Gastroesophageal sphincter (tissue), 4 donors: Measurements from ENCODE around the gene NUDT9. TPM values are rescaled to one million over a fixed set of nuclear protein-coding genes. Genes with fewer than 3 reads are reported as not detected.
"Not testable (repeated sequence)": the region's sequence is repeated elsewhere in the genome, so short reads cannot be mapped to it uniquely, and the experiment has no call there.

Source experiments
- ATAC-seq: fragments of 150-250 bp; one replicate; pipeline ENCODE4 v1.9.1; 2016; ENCODE audit warnings: mild to moderate bottlenecking, moderate library complexity
- H3K27ac ChIP-seq, 4 donors: fragments of 200-600 bp; sonication (generic) in 3 of 4; 1 replicate in 3 of 4; 2 replicates in 1 of 4; pipeline ENCODE4 v1.5.1; 2016 to 2019
- H3K27me3 ChIP-seq: fragments of 200-600 bp; sonication (generic); one replicate; pipeline ENCODE4 v1.5.1; 2019
- H3K36me3 ChIP-seq, 2 donors: fragments of 200-600 bp; sonication (generic); one replicate each; pipeline ENCODE4 v1.5.1; 2019; ENCODE audit warnings: control low read depth in 1 of 2
- H3K4me1 ChIP-seq, 3 donors: fragments of 200-600 bp; sonication (generic); 1 replicate in 2 of 3; 2 replicates in 1 of 3; pipeline ENCODE4 v1.5.1; 2016 to 2019; ENCODE audit warnings: control low read depth in 2 of 3
- H3K4me3 ChIP-seq, 2 donors: fragments of 200-600 bp; sonication (generic); one replicate each; pipeline ENCODE4 v1.5.1; 2019; ENCODE audit warnings: mild to moderate bottlenecking in 1 of 2, moderate library complexity in 1 of 2
- H3K9me3 ChIP-seq, 3 donors: fragments of 200-600 bp; sonication (generic); one replicate each; pipeline ENCODE4 v1.5.1; 2017 to 2019; ENCODE audit warnings: control low read depth in 2 of 3
- EP300 ChIP-seq: sonication (generic); formaldehyde crosslinking; IDR thresholded peaks from one replicate; pipeline ENCODE4 v1.6.1; 2017; ENCODE audit warnings: antibody characterized with exemption, mild to moderate bottlenecking
- POLR2A ChIP-seq, 2 donors: fragments of 450-650 bp; IDR thresholded peaks; one replicate each; pipeline ENCODE4 v1.6.1; 2017; ENCODE audit warnings: antibody characterized with exemption in 2 of 2, mild to moderate bottlenecking in 2 of 2, moderate library complexity in 1 of 2
- POLR2AphosphoS5 ChIP-seq: sonication (generic); formaldehyde crosslinking; IDR thresholded peaks from one replicate; pipeline ENCODE4 v1.6.1; 2017; ENCODE audit warnings: antibody characterized with exemption
- WGBS, 2 donors: methylation state at CpG; one replicate each; pipeline ENCODE4 v1.1.5; 2018; ENCODE audit warnings: low coverage in 1 of 2; 5-methylcytosine and 5-hydroxymethylcytosine counted together
- total RNA-seq, 4 donors: library from RNA; depleted of rRNA; stranded (reverse); fragments of >200 nt; gene quantifications; one replicate each; pipeline ENCODE4 v1.1.0, GENCODE V29; 2016
- TF ChIP-seq, protein P1 (sequence below), 4 experiments: fragments of 200-600 bp in 2 of 4; fragments of 450-650 bp in 2 of 4; sonication (generic) in 1 of 4; IDR thresholded peaks; one replicate each; pipeline ENCODE4 v1.5.1; 2017 to 2019; ENCODE audit warnings: antibody characterized with exemption in 4 of 4, mild to moderate bottlenecking in 2 of 4, moderate library complexity in 2 of 4

The NUDT9 gene
- total RNA-seq, 4 donors from 2014 or later, result 19.3 to 26.7 (median 22.8) TPM

DNA sequence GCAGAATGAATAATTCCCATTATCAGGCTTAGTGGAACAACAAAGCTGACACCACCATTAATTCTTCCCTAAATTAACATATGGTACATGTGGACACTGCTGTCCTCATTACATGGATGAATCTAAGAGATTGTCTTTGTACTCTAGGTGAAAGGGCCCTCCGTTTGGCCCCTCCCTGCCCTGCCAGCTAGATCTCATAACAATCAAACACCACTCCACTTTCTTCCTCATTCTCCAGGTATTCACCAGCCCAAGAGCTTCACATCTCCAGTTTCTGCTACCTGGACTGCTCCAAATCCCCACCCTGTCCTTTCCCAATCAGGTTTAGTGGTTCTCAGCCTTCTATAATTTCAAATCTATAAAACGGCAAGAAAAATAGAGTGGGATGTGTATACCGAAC is 35.1 kb upstream of the NUDT9 start:
- Histone ChIP-seq H3K4me3 (no peak overlapping the region), H3K9me3 (peaks cover 0 to 5% (median 0%) of the 10 kb centered on the region in 3 donors), H3K4me1 (peaks cover 0 to 50% (median 0%) of the 10 kb centered on the region in 3 donors), H3K27me3 (no peaks in the 10 kb centered on the region), H3K27ac (no peak overlapping the region), H3K36me3 (peaks cover 0 to 9% of the 10 kb centered on the region in 2 donors)
- TF ChIP-seq POLR2AphosphoS5, result no peak
- TF ChIP-seq EP300, result no peak
- TF ChIP-seq, protein P1, sequence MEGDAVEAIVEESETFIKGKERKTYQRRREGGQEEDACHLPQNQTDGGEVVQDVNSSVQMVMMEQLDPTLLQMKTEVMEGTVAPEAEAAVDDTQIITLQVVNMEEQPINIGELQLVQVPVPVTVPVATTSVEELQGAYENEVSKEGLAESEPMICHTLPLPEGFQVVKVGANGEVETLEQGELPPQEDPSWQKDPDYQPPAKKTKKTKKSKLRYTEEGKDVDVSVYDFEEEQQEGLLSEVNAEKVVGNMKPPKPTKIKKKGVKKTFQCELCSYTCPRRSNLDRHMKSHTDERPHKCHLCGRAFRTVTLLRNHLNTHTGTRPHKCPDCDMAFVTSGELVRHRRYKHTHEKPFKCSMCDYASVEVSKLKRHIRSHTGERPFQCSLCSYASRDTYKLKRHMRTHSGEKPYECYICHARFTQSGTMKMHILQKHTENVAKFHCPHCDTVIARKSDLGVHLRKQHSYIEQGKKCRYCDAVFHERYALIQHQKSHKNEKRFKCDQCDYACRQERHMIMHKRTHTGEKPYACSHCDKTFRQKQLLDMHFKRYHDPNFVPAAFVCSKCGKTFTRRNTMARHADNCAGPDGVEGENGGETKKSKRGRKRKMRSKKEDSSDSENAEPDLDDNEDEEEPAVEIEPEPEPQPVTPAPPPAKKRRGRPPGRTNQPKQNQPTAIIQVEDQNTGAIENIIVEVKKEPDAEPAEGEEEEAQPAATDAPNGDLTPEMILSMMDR (IDR thresholded peaks at IDR 0.05), result no peak
- TF ChIP-seq POLR2A (IDR thresholded peaks at IDR 0.05), result no peak
- 76 to 92% methylated on average over 3 of the region's 3 CpGs for WGBS, 2 donors
- no peak for ATAC-seq

DNA sequence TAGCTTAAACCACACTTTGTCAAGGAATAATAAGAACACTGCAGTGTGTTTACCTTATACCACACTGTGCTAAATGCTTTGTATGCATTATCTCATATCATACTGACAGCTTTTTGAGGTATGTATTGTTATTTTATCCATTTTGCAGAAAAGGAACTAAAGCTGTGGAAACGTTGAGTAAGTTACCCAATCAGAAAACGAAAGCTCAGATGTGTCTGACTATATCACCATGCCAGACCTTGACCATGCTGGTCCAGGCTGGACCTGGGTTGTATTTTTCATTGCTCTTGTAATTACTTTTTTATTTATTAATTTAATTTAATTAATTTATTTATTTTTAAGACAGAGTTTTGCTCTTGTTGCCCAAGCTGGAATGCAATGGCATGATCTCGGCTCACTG is 33.5 kb upstream of the NUDT9 start:
- Histone ChIP-seq H3K4me1 (peaks cover 0 to 42% (median 0%) of the 10 kb centered on the region in 3 donors), H3K27me3 (no peaks in the 10 kb centered on the region), H3K4me3 (peak overlapping the region; percentile 67 to 98), H3K9me3 (peaks cover 0 to 5% (median 0%) of the 10 kb centered on the region in 3 donors), H3K27ac (no peak overlapping the region), H3K36me3 (peaks cover 0 to 9% of the 10 kb centered on the region in 2 donors)
- ATAC-seq, result no peak
- TF ChIP-seq POLR2A (IDR thresholded peaks at IDR 0.05), result no peak
- WGBS, 2 donors, result 80 to 88% methylated on average over 2 to 3 of the region's 3 CpGs

DNA sequence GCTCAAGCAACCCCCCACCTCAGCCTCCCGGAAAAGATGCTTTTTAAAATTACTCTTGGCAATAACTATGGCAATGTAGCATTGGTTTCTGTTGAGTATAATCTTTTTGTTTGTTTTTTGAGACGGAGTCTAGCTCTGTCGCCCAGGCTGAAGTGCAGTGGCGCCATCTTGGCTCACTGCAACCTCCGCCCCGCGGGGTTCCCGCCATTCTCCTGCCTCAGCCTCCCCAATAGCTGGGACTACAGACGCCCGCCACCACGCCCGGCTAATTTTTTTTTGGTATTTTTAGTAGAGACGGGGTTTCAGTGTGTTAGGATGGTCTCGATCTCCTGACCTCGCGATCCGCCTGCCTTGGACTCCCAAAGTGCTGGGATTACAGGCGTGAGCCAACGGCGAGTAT is 32.3 kb upstream of the NUDT9 start:
- H3K36me3 ChIP-seq, ATAC-seq, H3K9me3 ChIP-seq, H3K27me3 ChIP-seq: not testable (repeated sequence)
- WGBS, 2 donors, result 47 to 73% methylated on average over 10 to 12 of the region's 20 CpGs
- Histone ChIP-seq H3K4me1 (peaks cover 0 to 42% (median 0%) of the 10 kb centered on the region in 3 donors), H3K27ac (peak overlapping the region in 2 of 4 donors; percentile 87 to 92), H3K4me3 (peak overlapping the region; percentile 67 to 98)

DNA sequence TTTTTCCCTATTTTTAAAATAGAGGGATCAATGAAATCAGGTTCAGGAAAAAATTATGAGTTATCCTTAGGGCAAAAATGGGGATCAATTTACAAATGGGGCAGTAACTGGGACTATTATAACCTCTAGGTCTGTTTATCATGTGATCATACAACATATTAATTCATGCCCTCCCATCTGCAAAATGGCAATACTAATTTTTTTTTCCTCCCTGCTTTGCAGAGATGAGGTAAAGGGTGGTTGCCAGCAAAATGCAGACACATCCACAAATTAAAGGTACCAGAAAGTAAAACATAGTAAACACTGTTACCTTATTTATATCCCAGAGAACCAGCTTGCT is 31.9 kb upstream of the NUDT9 start:
- H3K9me3 ChIP-seq, result peaks cover 0 to 5% (median 0%) of the 10 kb centered on the region in 3 donors
- TF ChIP-seq POLR2A (IDR thresholded peaks at IDR 0.05), result no peak
- TF ChIP-seq EP300, result no peak
- TF ChIP-seq, protein P1 (IDR thresholded peaks at IDR 0.05), result no peak
- no peak for TF ChIP-seq POLR2AphosphoS5
- H3K27me3 ChIP-seq, result no peaks in the 10 kb centered on the region
- no peak for ATAC-seq
- H3K4me3 ChIP-seq, result peak overlapping the region; percentile 67 to 98
- H3K27ac ChIP-seq, result peak overlapping the region; percentile 87 to 99 (median 91)
- peaks cover 0 to 42% (median 0%) of the 10 kb centered on the region in 3 donors for H3K4me1 ChIP-seq
- no peaks in the 10 kb centered on the region for H3K36me3 ChIP-seq

DNA sequence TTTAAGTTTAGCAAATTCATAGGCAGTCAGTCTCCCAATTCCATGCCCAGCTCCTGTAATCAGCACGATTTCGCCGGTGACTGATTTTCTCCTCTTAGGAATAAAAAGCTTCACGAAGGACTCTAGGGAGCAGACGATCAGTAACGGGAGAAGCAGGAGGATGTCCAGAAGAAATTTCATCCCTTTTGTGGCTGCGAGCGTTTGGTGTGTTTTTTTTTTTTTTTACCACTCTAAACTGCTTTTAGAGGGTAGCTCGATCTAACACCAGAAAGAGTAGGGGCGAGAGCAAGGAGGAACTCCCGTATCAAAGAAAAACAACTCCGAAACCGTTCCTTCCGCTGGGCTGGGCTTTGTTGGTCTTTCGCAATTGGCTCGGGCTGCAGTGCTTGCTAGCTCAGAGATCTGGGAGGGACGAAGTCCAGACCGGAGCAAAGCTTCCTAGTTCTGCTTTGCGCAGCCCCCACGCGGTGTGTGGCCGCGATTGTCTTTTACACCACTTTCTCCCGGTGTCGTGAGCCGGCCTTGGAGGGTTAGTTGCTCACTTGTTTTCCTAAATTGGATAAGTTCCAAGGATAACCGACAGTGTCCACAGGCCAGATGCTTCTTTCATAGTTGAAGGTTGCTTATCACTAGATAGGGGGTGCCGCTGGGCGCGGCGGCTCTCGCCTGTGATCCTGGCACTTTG is 31.3 kb upstream of the NUDT9 start, which contains the start of gene HSD17B11:
TSS of gene HSD17B11 (minus strand) at position 298 of the 685 bp plus-strand sequence. CDS start at position 180, 118 bp downstream.
- peak within 1 kb of the TSS; percentile 87 to 99 (median 91) for H3K27ac ChIP-seq
- peaks cover 0 to 5% (median 0%) of the 10 kb centered on the region in 3 donors for H3K9me3 ChIP-seq
- ATAC-seq, result peak; percentile 99
- no peaks in the 10 kb centered on the region for H3K27me3 ChIP-seq
- no peaks in the 10 kb centered on the region for H3K36me3 ChIP-seq
- 0 to 7% methylated on average over 6 to 31 of the region's 32 CpGs for WGBS, 2 donors
- peak within 1 kb of the TSS; percentile 67 to 98 for H3K4me3 ChIP-seq
- TF ChIP-seq, protein P1 (IDR thresholded peaks at IDR 0.05), result peak in 2 of 4 experiments; percentile 51 to 52
- TF ChIP-seq EP300 (no peak), POLR2A (IDR thresholded peaks at IDR 0.05) (peak; percentile 57 to 64), POLR2AphosphoS5 (peak; percentile 87)
- peaks cover 0 to 42% (median 0%) of the 10 kb centered on the region in 3 donors for H3K4me1 ChIP-seq

DNA sequence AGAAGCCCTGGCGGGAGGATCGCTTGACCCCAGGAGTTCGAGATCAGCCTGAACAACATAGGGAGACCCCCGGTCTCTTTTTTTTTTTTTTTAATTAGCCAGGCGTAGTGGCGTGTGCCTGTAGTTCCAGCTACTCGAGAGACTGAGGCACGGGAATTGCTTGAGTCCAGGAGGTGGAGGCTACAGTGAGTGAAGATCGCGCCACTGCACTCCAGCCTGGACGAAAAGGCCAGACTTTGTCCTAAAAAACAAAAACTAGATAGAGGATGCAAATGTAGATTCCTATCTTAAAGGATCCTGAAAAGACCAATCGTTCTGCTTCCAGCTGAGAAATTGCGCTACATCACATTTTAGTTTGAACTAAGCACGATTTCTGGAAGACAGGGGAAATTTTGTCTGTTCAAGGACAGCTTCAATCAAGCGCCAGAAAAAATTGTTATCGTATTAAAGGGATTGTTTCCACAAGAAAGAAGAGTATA is 30.8 kb upstream of the NUDT9 start:
- H3K27ac ChIP-seq, result peak overlapping the region; percentile 87 to 99 (median 91)
- TF ChIP-seq EP300 (no peak), POLR2AphosphoS5 (no peak), POLR2A (IDR thresholded peaks at IDR 0.05) (no peak)
- TF ChIP-seq, protein P1 (IDR thresholded peaks at IDR 0.05), result no peak
- peaks cover 0 to 5% (median 0%) of the 10 kb centered on the region in 3 donors for H3K9me3 ChIP-seq
- no peaks in the 10 kb centered on the region for H3K27me3 ChIP-seq
- no peaks in the 10 kb centered on the region for H3K36me3 ChIP-seq
- WGBS, 2 donors, result 7 to 19% methylated on average over 5 to 13 of the region's 16 CpGs
- peak overlapping the region; percentile 67 to 98 for H3K4me3 ChIP-seq
- peak; percentile 19 for ATAC-seq
- H3K4me1 ChIP-seq, result peaks cover 0 to 42% (median 0%) of the 10 kb centered on the region in 3 donors
